ENCODE data around the gene RHOT1.

RHOT1 gene

DNA sequence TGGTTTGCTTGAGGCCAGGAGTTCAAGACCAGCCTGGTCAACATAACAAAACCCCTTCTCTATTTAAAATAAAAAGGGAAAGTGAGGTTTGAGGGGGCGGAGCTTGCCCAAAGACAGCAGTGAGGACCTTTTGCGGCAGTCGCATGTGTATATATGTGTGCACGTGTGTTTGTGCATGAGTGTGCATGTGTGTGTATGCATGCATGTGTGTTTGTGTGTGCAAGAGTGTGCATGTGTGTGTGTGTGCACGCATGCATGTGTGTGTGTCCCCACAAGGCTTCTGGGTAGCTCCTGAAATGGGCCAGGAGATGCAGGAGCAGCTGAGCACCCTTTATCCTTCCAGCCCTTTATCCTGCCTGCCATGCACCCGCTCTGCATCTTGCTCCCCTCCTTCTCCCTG, 132.3 kb downstream of the RHOT1 start:
- DNase-seq, result no peak

Data from activated naive CD4-positive, alpha-beta T cell treated with Interleukin-2 at 50 U/mL for 16 hours (primary cell).